ENCODE data around the gene ENPP1.
"Not testable (repeated sequence)": the region's sequence is repeated elsewhere in the genome, so short reads cannot be mapped to it uniquely, and the experiment has no call there.

ENPP1 gene

DNA sequence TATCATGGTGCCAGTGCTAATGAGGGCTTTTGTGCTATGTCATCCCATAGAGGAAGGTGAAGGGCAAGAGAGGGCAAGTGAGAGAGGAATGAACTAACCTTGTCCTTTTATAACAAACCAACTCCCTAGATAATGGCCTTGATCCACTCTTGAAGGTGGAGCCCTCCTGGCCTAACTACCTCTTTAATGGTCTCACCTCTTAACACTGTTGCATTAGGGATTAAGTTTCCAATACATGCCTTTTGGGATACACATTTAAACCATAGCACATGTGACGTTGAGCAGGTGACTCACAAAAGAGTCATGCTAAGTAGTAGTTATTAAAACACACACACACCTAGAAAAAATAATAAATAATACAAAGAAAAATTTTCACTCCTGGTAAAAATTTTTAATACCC, 106.4 kb downstream of the ENPP1 start:
- no CpG with 5 or more reads among the region's 1 CpG for WGBS (ENCODE audit: extremely low coverage, insufficient coverage, low lambda C conversion rate)
- H4K5ac ChIP-seq (ENCODE audit: low read length), result no peak overlapping the region
- H2AK5ac ChIP-seq (ENCODE audit: low read length), result no peak overlapping the region
- no peak overlapping the region for H2BK120ac ChIP-seq (ENCODE audit: low read depth, low read length)
- H3K27me3 ChIP-seq (ENCODE audit: insufficient read depth, low read length, poor library complexity), result no peaks in the 10 kb centered on the region
- no peak overlapping the region for H3K23ac ChIP-seq (ENCODE audit: low read length)
- H3K18ac ChIP-seq (ENCODE audit: low read length), result no peak overlapping the region
- no peak for DNase-seq
- H3K9ac ChIP-seq (ENCODE audit: low read length), result no peak overlapping the region
- H4K8ac ChIP-seq (ENCODE audit: low read depth, low read length), result no peak overlapping the region
- H2BK5ac ChIP-seq (ENCODE audit: low read length), result no peak overlapping the region
- no peak overlapping the region for H3K4me2 ChIP-seq (ENCODE audit: low read length)
- no peak overlapping the region for H3K56ac ChIP-seq (ENCODE audit: low read length)
- H3K36me3 ChIP-seq (ENCODE audit: control insufficient read depth, insufficient read depth, low read length), result peaks cover 10% of the 10 kb centered on the region
- no peak overlapping the region for H2BK15ac ChIP-seq (replicated peaks; ENCODE audit: low read depth)
- H3K79me1 ChIP-seq (ENCODE audit: low read length), result peaks cover 4% of the 10 kb centered on the region
- H3K79me2 ChIP-seq (ENCODE audit: control insufficient read depth, insufficient read depth, low read length), result peaks cover 4% of the 10 kb centered on the region
- H3K4ac ChIP-seq (ENCODE audit: low read depth, low read length), result no peak overlapping the region
- H3K4me1 ChIP-seq (ENCODE audit: control insufficient read depth, low read depth, low read length), result no peaks in the 10 kb centered on the region
- no peak overlapping the region for H3K27ac ChIP-seq (ENCODE audit: low read depth, low read length)
- no peak overlapping the region for H3K4me3 ChIP-seq (ENCODE audit: low read length)

- no peak overlapping the region for H2AK5ac ChIP-seq (ENCODE audit: low read length)
- H3K27me3 ChIP-seq (ENCODE audit: insufficient read depth, low read length, poor library complexity), result no peaks in the 10 kb centered on the region
- H4K8ac ChIP-seq (ENCODE audit: low read depth, low read length), result no peak overlapping the region
- peaks cover 4% of the 10 kb centered on the region for H3K79me1 ChIP-seq (ENCODE audit: low read length)
- WGBS (ENCODE audit: extremely low coverage, insufficient coverage, low lambda C conversion rate), result no CpG with 5 or more reads among the region's 10 CpGs
- no peak overlapping the region for H3K4me3 ChIP-seq (ENCODE audit: low read length)
- peaks cover 4% of the 10 kb centered on the region for H3K79me2 ChIP-seq (ENCODE audit: control insufficient read depth, insufficient read depth, low read length)
- no peak overlapping the region for H2BK15ac ChIP-seq (replicated peaks; ENCODE audit: low read depth)
- H4K5ac ChIP-seq (ENCODE audit: low read length), result no peak overlapping the region
- H3K18ac ChIP-seq (ENCODE audit: low read length), result no peak overlapping the region
- H2BK120ac ChIP-seq (ENCODE audit: low read depth, low read length), result no peak overlapping the region
- no peaks in the 10 kb centered on the region for H3K4me1 ChIP-seq (ENCODE audit: control insufficient read depth, low read depth, low read length)
- no peak overlapping the region for H3K56ac ChIP-seq (ENCODE audit: low read length)
- peak; percentile 84 for DNase-seq
- no peak overlapping the region for H3K23ac ChIP-seq (ENCODE audit: low read length)
- peaks cover 10% of the 10 kb centered on the region for H3K36me3 ChIP-seq (ENCODE audit: control insufficient read depth, insufficient read depth, low read length)
- no peak overlapping the region for H3K4me2 ChIP-seq (ENCODE audit: low read length)
- no peak overlapping the region for H2BK5ac ChIP-seq (ENCODE audit: low read length)
- H3K4ac ChIP-seq (ENCODE audit: low read depth, low read length), result no peak overlapping the region
- H3K27ac ChIP-seq (ENCODE audit: low read depth, low read length), result no peak overlapping the region
- no peak overlapping the region for H3K9ac ChIP-seq (ENCODE audit: low read length)
Observed at GRCh38 chr6:131914967-131915751, 107.3 kb downstream of the ENPP1 start.

DNA sequence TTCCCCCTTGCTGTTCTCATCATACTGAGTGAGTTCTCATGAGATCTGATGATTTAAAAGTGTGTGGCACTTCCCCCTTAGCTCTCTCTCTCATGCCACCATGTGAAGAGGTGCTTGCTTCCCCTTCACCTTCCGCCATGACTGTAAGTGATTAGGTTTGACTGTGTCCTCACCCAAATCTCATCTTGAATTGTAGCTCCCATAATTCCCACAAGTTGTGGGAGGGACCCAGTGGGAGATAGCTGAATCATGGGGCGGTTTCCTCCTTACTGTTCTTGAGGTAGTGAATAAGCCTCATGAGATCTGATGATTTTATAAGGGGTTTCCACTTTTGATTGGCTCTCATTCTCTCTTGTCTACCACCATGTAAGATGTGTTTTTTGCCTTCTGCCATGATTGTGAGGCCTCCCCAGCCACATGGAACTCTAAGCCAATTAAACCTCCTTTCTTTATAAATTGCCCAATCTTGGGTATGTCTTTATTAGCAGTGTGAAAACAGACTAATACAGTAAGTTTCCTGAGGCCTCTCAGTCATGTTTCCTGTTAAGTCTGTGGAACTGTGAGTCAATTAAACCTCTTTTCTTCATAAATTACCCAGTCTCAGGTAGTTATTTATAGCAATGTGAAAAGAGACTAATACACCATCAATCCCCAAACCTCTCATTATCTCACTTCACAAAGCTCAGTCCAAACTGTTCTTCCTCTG, 108.4 kb downstream of the ENPP1 start:
- H3K27ac ChIP-seq (ENCODE audit: low read depth, low read length); H2BK15ac ChIP-seq (replicated peaks; ENCODE audit: low read depth): not testable (repeated sequence)
- no CpG with 5 or more reads among the region's 2 CpGs for WGBS (ENCODE audit: extremely low coverage, insufficient coverage, low lambda C conversion rate)

GRCh38 chr6:131916847-131917246, 109.0 kb downstream of the ENPP1 start:
- Histone ChIP-seq H2BK120ac (ENCODE audit: low read depth, low read length) (no peak overlapping the region), H3K56ac (ENCODE audit: low read length) (no peak overlapping the region), H2BK15ac (replicated peaks; ENCODE audit: low read depth) (no peak overlapping the region), H2BK5ac (ENCODE audit: low read length) (no peak overlapping the region), H4K8ac (ENCODE audit: low read depth, low read length) (no peak overlapping the region), H3K79me1 (ENCODE audit: low read length) (peaks cover 4% of the 10 kb centered on the region), H3K79me2 (ENCODE audit: control insufficient read depth, insufficient read depth, low read length) (peaks cover 4% of the 10 kb centered on the region), H3K36me3 (ENCODE audit: control insufficient read depth, insufficient read depth, low read length) (peaks cover 9% of the 10 kb centered on the region), H3K4ac (ENCODE audit: low read depth, low read length) (no peak overlapping the region), H3K4me2 (ENCODE audit: low read length) (no peak overlapping the region), H3K27me3 (ENCODE audit: insufficient read depth, low read length, poor library complexity) (no peaks in the 10 kb centered on the region), H3K23ac (ENCODE audit: low read length) (no peak overlapping the region), H3K9ac (ENCODE audit: low read length) (no peak overlapping the region), H3K4me3 (ENCODE audit: low read length) (no peak overlapping the region), H3K4me1 (ENCODE audit: control insufficient read depth, low read depth, low read length) (no peaks in the 10 kb centered on the region), H3K27ac (ENCODE audit: low read depth, low read length) (no peak overlapping the region), H2AK5ac (ENCODE audit: low read length) (no peak overlapping the region), H4K5ac (ENCODE audit: low read length) (no peak overlapping the region), H3K18ac (ENCODE audit: low read length) (no peak overlapping the region)
- WGBS (ENCODE audit: extremely low coverage, insufficient coverage, low lambda C conversion rate), result no CpG with 5 or more reads among the region's 2 CpGs
- DNase-seq, result no peak

More for the DNA sequence above, 108.4 kb downstream of the ENPP1 start:
- not testable (repeated sequence) for H4K5ac ChIP-seq (ENCODE audit: low read length); H3K79me1 ChIP-seq (ENCODE audit: low read length); H3K27me3 ChIP-seq (ENCODE audit: insufficient read depth, low read length, poor library complexity); H3K4me3 ChIP-seq (ENCODE audit: low read length); H2BK120ac ChIP-seq (ENCODE audit: low read depth, low read length); H3K4me2 ChIP-seq (ENCODE audit: low read length); H3K36me3 ChIP-seq (ENCODE audit: control insufficient read depth, insufficient read depth, low read length); H3K79me2 ChIP-seq (ENCODE audit: control insufficient read depth, insufficient read depth, low read length); H3K4ac ChIP-seq (ENCODE audit: low read depth, low read length); H3K56ac ChIP-seq (ENCODE audit: low read length); H2AK5ac ChIP-seq (ENCODE audit: low read length); H4K8ac ChIP-seq (ENCODE audit: low read depth, low read length); H3K18ac ChIP-seq (ENCODE audit: low read length); H3K4me1 ChIP-seq (ENCODE audit: control insufficient read depth, low read depth, low read length); DNase-seq; H3K23ac ChIP-seq (ENCODE audit: low read length); H2BK5ac ChIP-seq (ENCODE audit: low read length); H3K9ac ChIP-seq (ENCODE audit: low read length)

GRCh38 chr6:131917318-131917717, 109.5 kb downstream of the ENPP1 start:
- Histone ChIP-seq H3K4me1 (ENCODE audit: control insufficient read depth, low read depth, low read length) (no peaks in the 10 kb centered on the region), H3K4ac (ENCODE audit: low read depth, low read length) (no peak overlapping the region), H3K27ac (ENCODE audit: low read depth, low read length) (no peak overlapping the region), H3K27me3 (ENCODE audit: insufficient read depth, low read length, poor library complexity) (no peaks in the 10 kb centered on the region), H3K4me3 (ENCODE audit: low read length) (no peak overlapping the region), H3K79me1 (ENCODE audit: low read length) (peaks cover 4% of the 10 kb centered on the region), H2BK5ac (ENCODE audit: low read length) (no peak overlapping the region), H2BK120ac (ENCODE audit: low read depth, low read length) (no peak overlapping the region), H4K5ac (ENCODE audit: low read length) (no peak overlapping the region), H4K8ac (ENCODE audit: low read depth, low read length) (no peak overlapping the region), H2BK15ac (replicated peaks; ENCODE audit: low read depth) (no peak overlapping the region), H3K18ac (ENCODE audit: low read length) (no peak overlapping the region), H3K9ac (ENCODE audit: low read length) (no peak overlapping the region), H3K4me2 (ENCODE audit: low read length) (no peak overlapping the region), H3K56ac (ENCODE audit: low read length) (no peak overlapping the region), H2AK5ac (ENCODE audit: low read length) (no peak overlapping the region), H3K23ac (ENCODE audit: low read length) (no peak overlapping the region), H3K79me2 (ENCODE audit: control insufficient read depth, insufficient read depth, low read length) (peaks cover 4% of the 10 kb centered on the region), H3K36me3 (ENCODE audit: control insufficient read depth, insufficient read depth, low read length) (peaks cover 9% of the 10 kb centered on the region)
- no peak for DNase-seq
- no CpG with 5 or more reads among the region's 2 CpGs for WGBS (ENCODE audit: extremely low coverage, insufficient coverage, low lambda C conversion rate)

Data from mesendoderm (in vitro differentiated cells).